Measurements from ENCODE around the gene POTEI.
"Not testable (repeated sequence)": the region's sequence is repeated elsewhere in the genome, so short reads cannot be mapped to it uniquely, and the experiment has no call there.

GRCh38 chr2:130554178-130554577 is 45.0 kb upstream of the POTEI start:
- not testable (repeated sequence) for TF ChIP-seq CTCF (IDR thresholded peaks at IDR 0.05); POLR2A (IDR thresholded peaks at IDR 0.05); POLR2AphosphoS5 (IDR thresholded peaks at IDR 0.05; ENCODE audit: insufficient read depth in 1 of 2, low read depth in 1 of 2)

All from vagina (tissue), 2 donors.